Stimulated activated CD8-positive, alpha-beta memory T cell treated with anti-CD3 and anti-CD28 coated beads, Interleukin-15, amount 100 ng/mL, for 24 hours (primary cell): Measurements from ENCODE around the gene MLANA.

Experiments used
- DNase-seq: peaks from one replicate; pipeline ENCODE4 v3.0.0-alpha.2; 2020; ENCODE audit warnings: low read depth

MLANA gene

GRCh38 chr9:5900622-5901021 lies 9.9 kb downstream of the MLANA start:
- no peak for DNase-seq

DNA sequence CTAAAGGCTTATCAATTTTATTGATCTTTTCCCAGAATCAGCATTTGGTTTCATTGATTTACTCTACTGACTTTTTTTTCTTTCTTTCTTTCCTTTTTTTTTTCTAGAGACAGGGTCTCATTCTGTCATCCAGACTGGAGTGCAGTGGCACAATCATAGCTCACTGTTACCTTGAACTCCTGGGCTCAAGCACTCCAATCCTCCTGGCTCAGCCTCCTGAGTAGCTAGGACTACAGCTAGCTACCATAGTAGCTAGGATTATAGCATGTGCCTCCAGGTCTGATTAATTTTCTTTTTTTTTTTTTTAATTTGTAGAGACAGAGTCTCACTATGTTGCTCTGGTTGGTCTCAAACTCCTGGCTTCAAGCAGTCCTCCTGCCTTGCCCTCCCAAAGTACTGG lies 11.7 kb downstream of the MLANA start:
- DNase-seq: no peak

GRCh38 chr9:5908918-5909317 lies 18.2 kb downstream of the MLANA start:
- DNase-seq: no peak

DNA sequence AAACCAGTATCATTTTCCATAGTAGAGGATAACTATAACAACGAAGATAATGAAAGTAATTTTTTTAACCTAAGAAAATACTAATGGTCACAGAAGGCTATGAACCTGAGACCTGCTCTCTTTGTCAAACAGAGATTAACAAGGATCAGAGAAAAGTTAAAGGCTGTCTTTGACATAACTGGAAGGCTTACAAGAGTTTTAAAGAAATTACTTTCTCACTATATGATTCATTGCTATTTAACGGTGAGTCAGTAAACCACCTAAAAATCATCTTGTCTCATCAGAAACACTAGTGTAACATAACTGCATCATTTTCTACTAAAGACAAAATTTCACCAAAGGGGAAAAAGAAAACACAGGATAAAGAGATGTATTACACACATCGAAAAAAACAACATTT lies 19.3 kb downstream of the MLANA start:
- no peak for DNase-seq

DNA sequence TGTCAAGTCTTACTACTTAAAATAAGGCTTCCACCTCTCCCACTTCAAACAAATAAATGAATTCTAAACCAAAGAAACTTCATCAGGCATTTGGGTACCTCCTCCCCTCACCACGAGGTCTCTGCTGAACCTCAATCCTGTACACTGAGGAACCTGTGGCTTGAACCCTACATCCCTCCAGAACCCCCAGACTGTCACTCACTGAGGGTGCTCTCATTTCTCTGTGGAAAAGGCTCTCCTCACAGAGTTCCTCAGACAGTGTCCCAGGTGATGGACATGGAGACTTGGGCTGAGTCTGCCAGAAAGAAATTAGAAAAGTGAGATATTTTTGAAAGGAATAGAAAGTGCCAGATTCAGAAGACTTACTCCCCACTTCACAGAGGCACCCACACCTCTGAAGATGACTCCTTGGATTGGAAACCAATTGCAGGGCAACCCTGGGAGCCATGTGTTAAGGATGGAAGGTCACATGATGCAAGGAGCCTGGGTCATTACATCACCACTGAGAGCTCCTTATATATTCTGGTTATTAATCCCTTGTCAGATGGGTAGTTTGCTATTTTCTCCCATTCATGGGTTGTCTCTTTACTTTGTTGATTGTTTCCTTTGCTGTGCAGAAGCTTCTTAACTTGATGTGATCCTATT lies 19.8 kb downstream of the MLANA start:
- DNase-seq: no peak

DNA sequence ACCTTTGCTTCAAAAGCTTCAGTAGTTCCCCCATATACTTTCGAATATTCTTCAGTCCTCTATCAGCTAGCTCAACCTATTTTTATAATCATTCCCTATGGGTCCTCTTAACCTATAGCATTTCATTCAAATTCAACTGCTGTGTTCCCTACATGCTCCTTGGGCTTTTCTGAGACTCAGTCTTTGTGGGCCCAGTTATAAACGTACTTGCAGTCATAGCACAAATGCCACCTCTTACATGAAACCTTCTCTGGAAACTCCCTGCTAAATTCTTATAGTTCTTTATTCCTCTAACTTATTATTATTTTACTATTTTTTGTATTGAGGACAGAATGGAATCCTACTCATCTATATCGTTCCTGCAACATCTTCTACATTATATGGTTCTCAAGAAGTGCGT lies 24.7 kb downstream of the MLANA start:
- no peak for DNase-seq

DNA sequence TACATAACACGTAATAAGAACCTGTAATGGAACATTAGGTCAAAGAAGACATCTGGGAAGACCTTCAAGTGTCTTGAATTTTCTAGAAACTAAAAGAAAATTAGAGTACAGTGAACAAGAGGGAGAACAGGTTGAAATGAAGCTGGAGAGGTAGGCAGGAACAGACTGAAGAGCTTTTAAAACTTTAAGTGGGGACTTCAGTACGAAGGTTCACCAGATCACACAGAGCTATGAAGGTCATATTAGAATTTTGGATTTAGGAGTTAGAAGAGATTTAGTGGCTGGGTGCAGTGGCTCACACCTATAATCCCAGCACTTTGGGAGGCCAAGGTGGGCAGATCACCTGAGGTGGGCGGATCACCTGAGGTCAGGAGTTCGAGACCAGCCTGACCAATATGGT lies 26.6 kb downstream of the MLANA start:
- DNase-seq: no peak

GRCh38 chr9:5917888-5918287 lies 27.2 kb downstream of the MLANA start:
- no peak for DNase-seq

DNA sequence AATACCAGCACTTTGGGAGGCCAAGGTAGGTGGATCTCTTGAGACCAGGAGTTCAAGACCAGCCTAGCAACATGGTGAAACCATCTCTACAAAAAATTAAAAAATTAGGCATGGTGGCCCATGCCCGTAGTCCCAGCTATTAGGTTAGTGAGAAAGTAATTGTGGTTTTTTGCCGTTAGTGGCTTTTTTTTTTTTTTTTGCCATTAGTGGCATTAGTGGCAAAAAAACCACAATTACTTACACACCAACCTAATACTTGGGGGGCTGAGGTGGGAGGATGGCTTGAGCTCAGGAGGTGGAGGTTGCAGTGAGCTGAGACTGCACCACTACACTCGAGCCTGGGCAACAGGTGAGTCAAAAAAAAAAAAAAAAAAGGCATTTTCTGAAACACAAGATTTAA lies 27.8 kb downstream of the MLANA start:
- no peak for DNase-seq

DNA sequence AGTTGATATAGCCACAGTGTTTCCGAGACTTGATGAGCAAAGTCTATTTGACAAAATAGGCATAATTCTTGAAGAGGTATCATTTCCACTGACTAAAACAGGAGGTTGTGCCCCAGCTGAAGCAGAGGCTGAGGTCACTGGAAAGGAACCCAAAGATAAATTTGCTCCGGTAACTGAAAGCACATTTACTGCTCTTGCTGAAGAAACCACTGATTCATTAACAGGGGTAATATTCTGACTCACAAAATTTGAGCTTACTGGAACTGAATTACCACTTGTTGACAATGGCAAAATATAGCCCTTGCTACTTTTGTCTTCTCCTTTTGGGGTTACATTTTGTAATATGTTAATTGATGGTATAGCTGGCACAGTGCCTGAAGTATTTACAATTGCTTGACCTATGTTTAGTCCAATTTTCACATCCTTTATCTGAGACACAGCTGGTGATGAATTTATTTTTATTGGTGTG lies 30.2 kb downstream of the MLANA start:
- DNase-seq: no peak

- DNase-seq: no peak
Measured at GRCh38 chr9:5922192-5922591, 31.5 kb downstream of the MLANA start.

GRCh38 chr9:5931657-5932056 lies 41.0 kb downstream of the MLANA start:
- DNase-seq: no peak

- DNase-seq: no peak
Measured at GRCh38 chr9:5938449-5938848, 47.8 kb downstream of the MLANA start.

GRCh38 chr9:5939530-5939929 lies 48.8 kb downstream of the MLANA start:
- DNase-seq: no peak

GRCh38 chr9:5941214-5941613 lies 50.5 kb downstream of the MLANA start:
- no peak for DNase-seq

DNA sequence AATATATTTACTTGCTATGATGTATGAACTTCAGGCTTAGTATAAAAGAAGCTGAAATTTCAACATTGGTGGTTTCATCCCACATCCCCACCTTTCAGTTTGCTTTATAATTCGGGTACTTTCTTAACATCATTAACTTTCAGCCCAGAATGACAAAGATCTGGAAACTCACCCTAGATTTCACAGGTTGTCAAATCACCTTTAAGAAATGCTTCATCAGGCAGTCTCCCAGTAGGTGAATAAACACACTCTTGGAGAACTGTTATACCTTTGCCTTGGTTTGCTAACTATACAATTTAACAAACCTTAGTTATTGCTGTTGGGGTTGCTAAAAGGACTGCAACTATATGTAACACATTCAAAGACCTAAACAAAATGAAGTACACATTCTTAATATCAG lies 54.4 kb downstream of the MLANA start:
- no peak for DNase-seq

DNA sequence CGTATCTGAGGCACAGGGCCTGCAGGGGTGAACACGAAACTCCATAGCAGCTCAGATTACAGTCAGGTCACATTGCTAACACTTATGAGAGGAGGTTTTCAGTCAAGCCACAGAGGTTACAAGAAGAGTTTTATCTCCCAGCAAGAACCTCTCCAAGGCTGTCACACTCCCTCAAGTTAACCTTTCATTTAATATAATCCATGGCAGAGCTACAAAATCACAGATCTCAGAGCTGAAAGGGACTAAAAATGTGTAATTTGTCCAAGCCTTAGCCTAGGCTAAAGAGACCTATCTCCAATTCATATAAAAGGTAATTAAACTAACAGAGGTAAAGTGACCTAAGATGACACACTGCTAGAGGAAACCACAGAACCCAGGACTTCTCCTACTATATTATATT lies 57.2 kb downstream of the MLANA start:
- DNase-seq: no peak

DNA sequence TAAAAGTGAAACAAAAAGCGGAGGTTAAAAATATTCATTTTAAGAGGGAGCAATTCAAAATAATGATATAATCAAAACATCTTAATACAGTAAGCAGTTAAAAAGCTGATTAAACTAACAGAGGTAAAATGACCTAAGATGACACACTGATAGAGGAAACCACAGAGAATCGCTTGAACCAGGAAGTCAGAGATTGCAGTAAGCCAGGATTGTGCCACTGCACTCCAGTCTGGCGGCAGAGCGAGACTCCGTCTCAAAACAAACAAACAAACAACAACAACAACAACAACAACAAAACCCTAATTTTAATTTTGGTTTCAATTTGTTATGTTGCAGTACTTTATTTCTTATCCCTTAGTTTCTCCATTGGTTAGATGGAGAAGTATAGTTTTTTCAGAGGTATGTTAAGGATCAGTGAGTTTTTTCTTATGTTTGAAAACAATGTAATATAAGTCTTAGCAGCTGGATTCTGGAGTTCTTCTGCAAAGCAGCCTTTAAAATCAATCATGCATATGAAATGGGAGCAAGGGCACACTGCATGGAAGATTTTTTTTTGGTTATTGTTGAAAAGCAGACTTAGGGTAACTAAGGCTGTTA lies 58.5 kb downstream of the MLANA start:
- DNase-seq: no peak

DNA sequence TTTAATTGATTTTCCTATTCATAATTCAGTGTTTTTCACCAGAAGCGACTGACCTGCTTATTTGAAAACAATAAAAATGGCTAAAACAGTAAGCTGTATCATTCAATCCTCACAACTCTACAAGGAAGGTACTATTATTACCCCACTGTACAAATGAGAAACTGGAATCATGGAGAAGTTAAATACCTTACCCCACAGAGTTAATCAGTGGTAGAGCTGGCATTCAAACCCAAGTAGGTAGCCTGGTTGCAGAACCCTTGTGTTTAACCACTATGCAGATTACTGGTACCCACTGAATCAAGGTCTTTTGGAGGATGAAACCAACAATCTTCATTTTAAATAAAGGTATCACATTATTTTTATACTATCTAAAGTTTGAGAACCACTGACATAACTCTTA lies 59.6 kb downstream of the MLANA start:
- no peak for DNase-seq

- DNase-seq: no peak
Measured at GRCh38 chr9:5951686-5952211, 61.1 kb downstream of the MLANA start.

DNA sequence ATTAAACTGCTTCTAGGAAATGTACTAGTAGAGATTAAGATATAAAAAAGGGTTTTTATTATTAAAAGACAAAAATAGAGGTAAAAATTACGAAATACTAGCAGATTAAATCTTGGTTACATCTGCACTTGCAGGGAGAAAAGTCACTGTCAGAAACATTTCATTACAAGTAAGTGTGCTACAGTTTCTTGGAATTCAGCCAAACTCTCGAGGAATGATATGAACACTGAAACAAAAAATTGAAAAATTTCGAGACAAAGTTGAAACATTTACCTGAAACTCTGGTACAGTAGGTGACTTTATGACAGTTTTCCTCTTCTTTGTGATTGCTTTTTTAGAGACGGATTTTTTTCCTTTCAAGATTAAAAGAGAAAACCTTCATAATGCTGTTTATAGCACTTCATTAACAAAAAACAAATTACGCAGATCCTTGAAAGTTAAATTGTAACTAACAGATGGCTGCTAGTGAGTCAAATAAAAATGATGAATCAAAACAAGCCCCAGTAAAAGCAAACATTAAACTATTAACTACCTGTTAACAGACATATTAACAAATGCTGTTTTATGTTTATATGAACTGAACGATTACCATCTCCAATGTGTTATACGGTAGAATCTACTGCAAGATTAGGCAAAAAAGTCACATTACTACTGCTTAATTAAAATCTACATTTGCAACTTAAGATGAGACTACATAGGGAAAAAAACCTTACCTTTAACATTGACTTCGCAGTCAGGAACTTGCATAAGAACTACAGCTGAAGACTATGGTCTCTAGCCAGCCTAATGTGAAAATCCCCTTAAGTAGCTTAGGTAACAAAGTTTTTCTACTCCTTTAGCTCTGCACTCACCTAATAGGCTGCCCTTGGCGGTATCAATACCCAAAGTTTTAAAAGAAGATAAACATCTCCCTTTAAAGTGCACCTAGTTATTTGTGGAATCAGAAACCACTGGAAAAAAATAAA lies 63.3 kb downstream of the MLANA start:
- DNase-seq: no peak

DNA sequence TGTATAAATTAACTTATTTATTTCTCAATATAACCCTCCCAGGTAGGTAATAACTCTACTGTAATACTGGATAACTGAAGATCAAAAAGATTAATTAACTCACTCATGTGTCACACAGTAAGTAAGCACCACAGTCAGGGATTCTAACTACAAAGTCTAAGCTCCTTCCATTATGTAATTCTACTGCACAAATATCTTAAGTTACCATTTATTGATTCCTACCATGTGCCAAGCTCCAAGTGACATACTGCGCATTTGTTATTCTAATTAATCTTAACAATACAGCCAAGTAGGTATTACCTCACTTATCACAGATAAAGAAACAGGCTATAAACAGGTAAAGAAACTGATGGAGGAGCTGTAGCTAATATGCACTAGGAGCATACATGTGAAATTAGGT lies 66.5 kb downstream of the MLANA start:
- no peak for DNase-seq

DNA sequence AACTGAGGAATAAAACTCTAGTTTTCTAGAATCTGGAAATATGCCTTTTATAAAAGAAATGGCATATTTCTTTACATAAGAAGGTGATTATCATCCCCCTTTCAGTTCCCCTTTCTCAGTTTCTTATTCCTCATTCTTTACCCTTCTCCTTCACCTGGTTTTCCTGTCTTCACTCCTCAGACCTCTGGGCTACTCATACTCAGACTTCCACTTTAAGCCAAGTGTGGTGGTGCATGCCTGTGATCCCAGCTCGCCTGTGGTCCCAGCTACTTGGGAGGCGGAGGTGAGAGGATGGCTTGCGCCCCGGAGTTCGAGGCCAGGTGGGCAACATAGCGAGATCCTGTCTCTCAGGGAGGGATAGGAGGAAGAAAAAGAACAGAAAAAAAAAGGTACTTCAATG lies 67.6 kb downstream of the MLANA start:
- DNase-seq: no peak
